Glomerular visceral epithelial cell (primary cell): Measurements from ENCODE around the gene THBS1.

Source experiments
- DNase-seq: peaks from one replicate; pipeline ENCODE4 v3.0.0-alpha.2; 2016; ENCODE audit errors: extremely low spot score

The THBS1 gene

DNA sequence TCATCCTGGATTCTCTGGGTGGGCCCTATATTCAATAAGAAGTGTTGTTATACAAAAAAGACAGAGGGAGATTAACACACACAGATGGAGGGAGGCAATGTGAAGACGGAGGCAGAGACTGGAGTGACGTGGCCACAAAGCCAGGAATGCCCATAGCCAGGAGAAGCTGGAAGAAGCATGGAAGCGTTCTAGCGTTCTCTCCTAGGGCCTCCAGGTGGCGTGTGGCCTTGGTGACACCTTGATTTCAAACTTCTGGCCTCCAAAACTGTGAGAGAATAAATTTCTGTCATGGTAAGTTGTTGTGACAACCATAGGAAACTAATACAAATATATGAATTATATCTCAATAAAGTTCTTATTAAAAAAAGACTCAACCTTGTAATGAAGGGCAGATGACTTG, 21.3 kb downstream of the THBS1 start:
- no peak for DNase-seq

DNA sequence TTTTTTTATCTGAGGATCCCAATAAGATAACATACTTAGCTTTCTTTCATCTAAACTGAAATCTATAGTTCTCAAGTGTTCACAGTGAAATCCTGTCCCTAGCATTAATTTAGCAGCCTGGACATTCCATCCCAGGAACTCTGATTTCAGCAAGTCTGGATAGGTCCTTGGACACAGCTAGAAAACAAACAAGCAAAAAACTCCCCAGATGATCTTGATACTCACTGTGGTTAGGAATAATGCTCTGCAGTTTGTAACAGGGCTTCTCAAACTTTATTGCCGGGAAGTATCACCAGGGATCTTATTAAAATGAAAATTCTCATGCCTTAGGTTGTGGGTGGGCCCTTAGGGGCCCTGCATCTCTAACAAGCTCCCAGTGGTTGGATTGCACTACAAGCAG, 24.3 kb downstream of the THBS1 start:
- no peak for DNase-seq

DNA sequence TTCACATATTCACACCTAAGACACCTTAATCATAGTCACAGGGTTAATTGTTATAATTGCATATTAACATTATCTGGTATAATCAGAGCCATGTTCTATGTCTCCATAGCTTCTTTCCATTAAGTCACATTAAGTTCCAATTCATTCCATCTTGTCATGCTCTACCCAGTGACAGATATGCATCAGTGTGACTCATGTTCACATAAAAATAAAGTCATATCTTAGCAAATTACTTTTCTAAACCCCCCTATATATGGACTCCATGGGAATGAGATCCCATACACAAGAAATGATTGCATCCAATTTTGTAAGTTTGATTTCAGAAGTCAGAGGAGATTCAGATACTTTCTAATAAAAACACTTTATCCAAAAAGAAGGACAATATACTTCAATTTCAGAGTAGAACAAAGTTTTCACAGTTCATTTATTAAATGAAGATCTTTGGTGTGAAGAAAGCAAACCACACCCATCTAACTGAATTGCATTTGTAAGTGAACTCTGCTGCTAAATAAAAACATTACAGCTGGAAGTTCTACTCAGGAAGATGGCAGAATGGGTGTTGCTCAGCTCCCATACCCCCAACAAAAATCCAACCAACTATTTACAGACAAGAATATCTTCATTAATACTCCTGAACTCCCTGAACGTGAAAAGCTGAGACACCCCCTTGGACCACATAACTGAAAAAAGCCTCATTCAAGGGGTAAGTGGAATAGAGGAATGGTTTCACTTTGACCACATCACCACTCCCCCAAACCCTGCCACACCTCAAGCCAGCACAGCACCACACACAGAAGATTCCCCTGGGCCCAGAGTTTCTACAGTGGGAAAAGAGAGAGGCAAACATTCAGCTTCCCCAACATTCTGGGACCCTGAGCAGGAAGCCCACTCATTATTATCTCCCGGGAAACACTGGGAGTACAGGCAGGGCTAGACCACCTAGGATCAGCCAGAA, 27.6 kb downstream of the THBS1 start:
- no peak for DNase-seq

DNA sequence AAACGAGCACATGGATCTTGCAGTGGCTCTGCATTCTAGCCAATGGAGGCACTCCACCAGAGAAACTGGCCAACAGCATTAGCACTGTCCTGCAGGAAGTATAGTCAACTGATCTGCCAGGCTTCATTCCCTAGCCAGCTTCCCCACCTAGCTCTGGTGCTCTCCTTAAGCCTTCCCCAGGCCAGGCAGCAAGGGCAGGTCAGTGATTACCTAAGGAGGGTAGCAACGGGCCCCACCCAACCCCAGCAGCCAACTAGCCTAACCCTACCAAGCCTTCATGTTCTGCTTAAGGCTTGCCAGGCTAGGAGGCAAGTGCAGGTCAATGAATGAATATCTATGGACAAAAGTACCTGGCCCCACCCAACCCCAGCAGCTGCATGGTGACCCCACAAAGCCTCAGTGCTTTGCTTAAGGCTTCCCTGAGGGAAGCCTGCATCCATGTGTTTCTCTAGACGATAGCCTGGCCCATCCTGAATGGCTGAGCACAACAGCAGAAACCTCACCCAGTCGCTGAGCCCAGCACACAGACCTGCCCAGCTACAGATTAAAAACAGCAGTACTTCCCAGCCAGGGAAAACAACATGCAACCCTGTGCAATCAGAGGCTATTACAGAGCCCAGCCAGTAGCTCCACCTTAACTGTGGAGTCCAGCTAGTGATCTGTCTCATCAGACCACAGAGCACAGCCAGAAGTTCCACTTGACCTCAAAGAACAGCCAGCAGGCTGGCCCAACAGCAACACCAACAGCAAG, 28.5 kb downstream of the THBS1 start:
- no peak for DNase-seq

DNA sequence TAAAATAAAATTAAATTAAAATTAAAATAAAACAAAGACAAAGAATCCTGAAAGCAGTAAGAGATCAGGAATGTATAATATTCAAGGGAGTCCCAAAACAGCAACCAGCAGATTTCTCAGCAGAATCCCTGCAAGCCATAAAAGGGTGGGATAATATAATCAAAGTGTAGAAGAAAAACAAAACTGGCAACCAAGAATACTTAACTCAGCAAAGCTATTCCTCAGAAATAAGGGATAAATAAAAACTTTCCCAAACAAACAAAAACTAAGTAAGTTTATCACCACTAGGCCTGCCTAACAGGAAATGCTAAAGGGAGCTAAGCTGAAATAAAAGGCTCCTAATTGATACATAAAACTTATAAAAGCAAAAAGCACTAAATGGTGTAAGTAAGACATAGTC, 29.8 kb downstream of the THBS1 start:
- DNase-seq: no peak

DNA sequence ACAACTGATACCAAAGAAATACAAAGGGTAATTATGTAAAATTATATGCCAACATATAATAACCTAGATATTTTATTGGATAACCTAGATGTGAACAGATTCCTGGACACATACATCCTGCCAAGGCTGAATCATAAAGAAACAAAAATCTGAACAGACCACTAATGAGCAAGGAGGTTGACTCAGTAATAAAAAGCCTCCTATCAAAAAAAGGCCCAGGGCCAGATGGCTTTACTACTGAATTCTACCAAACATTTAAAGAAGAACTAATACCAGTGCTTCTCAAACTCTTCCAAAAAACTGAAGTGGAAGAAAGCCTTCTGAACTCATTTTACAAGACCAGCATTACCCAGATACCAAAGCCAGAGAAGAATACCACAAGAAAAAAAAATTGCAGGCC, 32.4 kb downstream of the THBS1 start:
- no peak for DNase-seq

DNA sequence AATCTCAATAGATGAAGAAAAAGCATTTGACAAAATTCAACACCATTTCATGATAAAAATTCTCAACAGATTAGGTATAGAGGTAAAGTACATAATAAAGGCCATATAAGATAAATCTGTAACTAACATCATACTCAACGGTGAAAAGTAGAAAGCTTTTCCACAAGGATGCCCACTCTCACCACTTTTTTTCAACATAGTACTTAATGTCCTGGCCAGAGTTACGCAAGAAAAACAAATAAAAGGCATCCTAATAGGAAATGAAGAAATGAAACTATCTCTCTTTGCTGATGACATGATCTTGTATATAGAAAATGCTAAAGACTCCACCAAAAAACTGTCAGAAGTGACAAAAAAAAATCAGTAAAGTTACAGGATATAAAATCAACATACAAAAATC, 33.0 kb downstream of the THBS1 start:
- no peak for DNase-seq

DNA sequence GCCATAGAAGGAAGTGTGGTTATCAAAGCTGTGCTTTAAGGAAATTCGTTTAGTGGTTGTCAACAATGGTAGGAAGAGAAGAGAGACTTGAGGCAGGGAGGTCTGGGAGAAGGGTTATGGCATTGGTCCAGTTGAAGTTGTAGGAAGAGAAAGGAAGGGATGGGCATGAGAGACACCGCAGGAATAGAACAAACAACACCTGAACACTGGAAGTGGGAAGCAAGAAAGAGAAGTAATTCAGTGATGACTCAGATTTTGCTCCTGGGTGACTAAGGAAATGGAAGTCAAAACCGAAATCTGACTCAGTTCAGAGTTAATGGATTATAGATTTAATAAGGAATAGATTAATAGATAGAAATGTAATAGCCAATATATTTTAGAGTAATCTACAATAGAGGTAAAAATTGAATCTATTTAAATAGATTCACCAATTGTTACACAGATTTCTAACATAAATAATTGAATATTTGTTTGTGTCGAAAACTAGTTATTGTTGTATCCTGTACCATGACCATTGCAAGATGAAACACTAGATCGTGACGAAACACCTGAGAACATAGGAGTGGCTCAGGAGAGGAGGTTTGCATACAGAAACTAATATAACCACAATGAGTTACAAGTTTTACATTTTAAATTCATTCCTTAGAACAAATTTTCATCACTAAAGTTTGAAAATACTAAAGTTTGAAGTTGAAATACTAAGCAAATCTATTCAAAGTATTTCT, 36.0 kb downstream of the THBS1 start:
- DNase-seq: peak; percentile 24

DNA sequence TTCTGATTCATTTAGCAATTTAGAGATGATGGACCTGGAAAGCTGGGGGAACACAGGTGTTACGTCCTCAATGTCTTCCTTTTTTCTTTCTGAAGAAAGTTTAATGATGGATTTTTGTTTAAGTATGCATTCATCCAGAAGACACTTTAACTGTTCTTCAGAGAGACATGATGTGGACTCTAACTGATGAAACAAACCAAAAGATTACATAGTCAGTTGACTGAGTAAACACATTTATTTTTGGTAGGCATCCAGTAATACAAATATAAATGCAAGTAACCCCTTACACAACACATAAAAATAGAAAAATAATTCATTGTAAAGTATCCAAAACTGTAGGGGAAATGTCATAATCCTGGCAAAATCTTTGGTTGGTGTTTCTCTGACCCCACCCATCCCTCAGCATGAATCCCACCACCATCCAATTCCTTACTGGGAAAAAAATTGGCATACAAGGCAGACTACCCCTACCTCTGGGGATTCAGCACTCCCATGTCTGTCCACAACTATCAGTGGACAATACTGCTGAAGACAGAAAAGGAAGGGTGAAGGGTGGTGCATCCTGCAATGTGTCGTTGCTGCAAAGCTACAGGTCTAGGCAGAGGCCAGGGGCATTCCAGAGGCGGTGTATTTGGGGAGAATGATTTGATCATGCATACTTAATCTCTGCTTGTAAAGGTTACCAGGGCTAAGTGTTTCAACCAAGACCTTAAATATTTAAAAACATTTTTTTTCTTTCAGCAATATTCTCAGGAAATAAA, 37.4 kb downstream of the THBS1 start:
- DNase-seq: no peak

DNA sequence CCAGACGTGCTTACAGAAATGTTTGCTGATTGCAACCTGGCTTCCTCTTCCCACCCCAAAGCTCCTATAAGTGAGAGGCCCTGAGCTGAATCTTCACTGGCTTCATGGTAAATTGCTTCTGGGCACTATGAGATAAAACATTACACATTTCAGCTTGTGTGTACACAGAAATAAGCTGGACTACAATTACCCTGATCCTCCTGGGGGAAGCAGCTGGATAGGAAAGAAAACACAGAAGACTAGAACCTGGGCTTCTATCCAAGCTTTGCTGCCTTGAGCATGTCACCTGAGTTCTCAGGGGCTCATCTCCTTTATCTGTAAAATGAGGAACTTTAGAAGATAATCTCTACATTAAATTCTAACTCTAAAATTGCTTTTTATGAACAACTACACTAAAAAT, 40.3 kb downstream of the THBS1 start:
- no peak for DNase-seq

DNA sequence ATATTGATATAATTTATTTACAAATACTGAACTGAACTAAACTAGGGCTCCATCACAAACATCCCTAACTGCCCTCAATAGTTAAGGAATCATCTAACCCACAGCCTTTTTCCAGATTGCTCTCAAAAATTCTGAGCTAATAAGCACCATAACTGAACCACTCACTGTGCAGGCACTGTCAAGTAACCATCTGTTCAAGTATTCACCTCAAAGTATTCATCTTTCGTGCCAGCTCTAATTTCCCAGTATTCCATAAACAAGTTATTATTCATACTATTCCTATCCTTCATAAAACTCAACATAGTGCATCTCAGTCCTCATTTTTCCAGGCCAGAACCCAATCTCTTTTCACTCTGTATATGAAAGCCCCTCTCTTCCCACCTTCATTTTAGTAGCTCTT, 41.1 kb downstream of the THBS1 start:
- no peak for DNase-seq

DNA sequence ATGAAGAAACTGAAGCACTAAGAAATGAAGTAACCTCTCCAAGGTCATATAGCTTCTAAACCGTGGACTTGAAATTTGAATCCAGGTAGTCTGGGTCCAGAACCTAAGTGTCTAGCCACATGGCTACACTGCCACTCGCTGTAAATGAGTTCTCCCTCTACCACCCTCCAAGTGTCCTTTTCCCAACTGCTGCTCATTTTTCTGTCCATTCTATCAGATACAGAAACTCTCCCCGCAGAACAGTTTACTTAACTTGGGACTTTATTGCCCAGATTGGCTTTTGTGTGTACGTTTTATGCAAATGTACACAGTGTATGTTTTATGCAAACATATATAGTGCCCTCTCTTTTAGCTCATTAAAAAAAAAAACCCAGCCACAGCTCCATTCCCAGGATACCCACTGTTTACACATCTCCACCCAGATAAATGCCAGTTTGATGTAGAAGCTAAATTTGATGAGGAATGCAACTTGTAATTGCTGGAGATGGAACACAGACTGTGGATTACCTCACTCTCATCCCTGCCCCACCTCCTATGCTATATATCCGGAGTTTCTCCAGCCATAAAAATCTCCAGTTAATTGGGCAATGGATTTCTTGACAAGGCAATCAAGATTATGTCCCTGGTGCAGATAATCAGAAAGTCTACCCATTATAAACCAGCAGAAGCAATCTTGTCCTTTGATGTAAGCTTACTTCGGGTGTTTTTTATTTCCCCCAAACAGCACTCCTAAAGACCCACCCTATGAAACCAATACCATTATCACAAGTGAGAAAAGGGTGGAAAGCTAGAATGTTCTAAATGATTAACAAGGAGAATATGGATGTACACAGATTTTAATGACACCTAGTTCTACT, 42.0 kb downstream of the THBS1 start:
- DNase-seq: no peak

DNA sequence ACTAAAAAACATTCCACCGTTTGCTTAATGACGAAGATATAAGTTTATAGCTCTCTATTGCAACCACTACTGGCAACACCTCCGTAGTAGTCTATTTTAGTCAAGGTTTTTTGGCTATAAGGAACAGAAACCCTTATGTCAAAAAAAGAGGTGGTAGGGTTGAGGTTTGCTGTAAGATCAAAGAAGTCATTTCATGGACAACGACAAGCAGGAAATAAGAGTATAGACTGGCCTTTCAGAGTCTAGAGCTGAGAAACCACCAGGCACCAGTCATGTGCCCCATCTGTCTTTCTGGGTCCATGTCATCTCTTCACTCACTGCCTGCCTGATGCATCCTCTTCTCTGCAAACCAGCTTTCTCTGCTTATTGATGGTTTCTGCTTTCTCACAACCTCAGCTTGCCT, 42.7 kb downstream of the THBS1 start:
- DNase-seq: no peak

DNA sequence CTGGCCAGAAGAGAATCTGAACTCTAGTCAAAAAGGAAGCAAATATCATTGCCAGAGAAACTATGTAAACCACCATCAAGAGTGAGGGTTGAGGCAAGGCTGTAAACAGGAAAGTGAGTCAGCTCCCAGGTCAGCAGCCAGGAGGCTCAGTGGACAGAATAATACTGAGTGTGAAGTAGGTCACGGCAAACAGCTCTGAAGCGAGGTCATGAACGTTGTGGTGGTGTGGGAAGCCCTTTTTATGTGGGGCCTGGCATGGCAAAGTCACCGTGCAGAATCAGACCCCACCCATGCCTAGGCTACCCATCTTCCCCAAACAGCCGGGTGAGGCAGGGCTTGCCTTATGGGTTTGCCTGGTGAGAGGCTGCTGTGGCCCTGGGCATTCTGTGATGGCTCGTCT, 43.9 kb downstream of the THBS1 start:
- DNase-seq: peak; percentile 68

DNA sequence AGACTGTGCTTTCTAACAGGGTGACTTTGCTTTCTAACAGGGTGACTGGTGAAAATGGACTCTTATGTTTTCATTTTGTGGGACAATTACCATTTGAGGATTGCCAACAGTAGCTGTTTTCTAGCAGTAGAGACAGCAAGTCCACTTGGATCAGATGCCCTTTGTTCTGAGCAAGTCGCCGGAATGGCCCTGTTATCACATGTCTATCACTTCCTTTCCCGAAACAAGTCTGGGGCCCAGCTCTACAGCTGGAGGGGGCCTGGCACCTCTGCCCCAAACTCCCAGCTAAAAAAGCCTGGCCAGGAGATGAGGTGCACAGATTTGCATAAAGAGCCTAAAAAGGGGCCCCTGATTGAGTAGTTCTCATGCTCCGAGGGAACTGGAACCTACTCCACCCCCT, 44.6 kb downstream of the THBS1 start:
- DNase-seq: no peak

DNA sequence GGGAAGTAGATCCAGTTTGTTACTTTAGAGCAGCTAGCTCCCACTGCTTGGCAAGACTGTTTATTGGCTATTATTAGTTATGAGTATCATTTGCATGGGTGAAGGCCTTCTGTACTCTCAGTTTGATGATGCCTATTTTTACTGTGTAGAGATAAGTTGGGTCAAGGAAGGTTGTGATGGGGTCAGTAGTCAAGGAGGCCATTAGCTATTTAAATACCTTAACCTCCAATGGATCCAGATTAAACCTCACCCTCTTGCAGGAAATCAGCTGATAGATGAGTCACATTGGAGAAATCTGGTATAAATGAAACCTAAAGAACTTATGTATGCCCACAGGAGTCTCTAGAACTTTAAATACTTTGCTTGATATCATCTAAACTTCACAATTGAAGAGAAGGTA, 45.0 kb downstream of the THBS1 start:
- no peak for DNase-seq

DNA sequence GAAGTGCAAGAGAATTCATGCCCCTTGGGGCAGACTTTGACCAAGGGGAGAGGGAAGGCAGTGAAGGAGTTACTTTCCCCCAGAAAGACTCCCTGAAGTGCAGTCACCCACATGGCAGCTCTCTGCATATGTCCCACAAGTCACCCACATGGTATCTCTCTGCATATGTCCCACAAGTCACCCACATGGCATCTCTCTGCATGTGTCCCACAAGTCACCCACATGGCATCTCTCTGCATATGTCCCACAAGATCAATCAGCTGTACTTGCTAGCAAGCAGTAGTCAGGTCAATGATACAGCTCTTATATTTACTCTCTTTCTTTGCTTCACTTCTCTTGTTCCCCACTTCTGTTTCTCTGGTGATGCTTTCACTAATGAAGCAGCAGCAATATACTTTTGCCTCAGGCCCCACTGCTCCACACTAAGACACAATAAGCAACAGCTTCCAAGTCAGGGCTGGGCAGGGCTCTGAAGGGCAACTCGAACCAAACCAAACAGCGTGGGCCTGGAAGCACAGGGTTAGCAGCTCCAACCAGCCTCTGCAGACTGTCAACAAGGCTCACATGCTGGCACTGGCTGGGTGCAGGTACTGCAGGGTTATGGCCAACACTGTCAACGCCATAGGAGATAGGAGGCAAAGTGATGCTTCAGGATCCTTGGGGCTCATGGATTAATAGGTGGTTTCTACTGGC, 46.7 kb downstream of the THBS1 start:
- no peak for DNase-seq

DNA sequence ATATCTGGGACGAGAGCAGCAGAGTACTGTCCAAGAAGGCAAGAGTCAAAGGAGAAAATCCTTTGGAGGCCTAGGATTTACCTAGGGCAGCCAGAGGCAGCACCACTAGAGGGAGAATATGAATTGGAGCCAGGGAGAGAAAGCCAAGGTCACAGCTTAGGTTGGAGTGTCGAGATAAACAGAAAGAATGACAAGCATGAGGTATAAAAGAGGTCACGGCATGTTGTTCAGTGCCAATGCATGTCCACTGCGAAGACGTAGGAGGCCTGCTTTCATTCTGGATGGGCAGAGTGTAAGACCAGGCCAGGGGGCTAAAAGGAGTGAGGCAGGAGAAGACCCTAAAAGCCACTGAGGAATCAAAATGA, 47.2 kb downstream of the THBS1 start:
- no peak for DNase-seq

DNA sequence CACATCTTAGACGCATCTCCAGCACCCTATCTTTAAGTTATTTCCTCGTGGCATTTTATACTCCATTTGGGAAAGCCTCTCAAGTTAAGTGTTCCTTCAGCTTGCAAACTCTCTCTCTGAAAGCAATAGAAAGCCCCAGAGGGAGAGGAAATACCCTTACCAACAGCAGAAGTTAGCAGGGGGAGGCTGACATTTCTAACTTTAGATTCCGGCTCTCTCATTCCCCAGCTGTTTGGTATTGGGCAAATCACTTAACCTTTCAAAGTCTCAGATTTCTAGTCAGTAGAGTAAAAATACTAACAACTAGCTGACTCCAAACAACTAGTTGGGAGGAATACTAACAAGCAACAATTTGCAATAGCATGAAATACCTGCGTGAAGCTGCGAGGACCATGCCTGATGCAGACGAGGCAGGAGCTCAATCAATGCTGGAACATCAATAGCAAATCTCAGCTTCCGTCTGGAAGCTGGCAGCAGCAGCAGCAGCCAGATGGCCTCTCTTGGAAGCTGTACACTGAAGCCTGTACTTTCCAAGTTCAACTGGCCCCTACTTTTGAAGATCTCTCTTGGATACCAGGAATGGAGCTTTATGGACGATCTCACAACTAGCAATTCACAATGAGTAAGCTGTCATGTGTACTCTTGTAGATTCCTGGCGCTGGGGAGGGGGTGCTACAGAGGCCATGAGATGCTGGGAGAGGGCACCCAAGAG, 47.8 kb downstream of the THBS1 start:
- no peak for DNase-seq

DNA sequence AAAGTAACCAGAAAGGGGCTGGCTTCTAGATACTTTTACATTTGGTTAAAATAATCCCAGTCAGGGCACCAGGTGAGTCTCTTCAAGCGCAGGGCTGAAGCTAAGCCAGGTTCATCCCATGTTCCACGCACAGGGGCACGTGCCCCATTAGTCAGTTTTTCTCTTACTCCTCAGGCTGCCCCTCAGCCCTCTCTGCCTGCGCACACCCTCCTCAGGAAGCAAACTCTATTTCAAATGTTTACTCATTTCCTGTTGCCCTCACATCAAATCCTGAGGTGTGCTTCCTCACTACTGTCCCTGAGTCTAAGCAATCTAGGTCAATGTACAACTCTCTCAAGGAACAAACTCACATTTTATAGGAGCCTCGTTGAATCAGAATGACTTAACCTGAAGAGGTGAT, 48.5 kb downstream of the THBS1 start:
- DNase-seq: peak; percentile 9
